ENCODE data around the gene PRAMEF1.

The PRAMEF1 gene

DNA sequence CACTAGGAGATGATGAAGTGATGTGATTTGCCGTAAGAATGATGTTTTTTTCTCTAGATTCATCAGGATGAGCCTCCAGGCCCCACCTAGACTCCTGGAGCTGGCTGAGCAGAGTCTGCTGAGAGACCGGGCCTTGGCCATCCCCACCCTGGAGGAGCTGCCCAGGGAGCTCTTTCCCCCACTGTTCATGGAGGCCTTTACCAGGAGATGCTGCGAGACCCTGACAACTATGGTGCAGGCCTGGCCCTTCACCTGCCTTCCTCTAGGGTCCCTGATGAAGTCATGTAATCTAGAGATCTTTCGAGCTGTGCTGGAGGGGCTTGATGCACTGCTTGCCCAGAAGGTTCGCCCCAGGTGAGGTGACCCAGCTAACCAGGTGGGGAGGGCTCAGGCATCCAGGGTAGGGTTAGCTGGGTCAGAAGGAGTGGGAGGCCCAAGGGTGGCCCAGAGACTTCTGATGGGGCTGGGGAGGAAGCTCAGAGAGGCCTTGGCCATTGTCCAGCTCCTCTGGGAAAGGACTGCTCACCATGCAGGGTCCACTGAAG is 16.3 kb upstream of the PRAMEF1 start:
- no peaks in the 10 kb centered on the region for H4K20me1 ChIP-seq (ENCODE audit: insufficient read depth, low read length)
- no peaks in the 10 kb centered on the region for H3K4me1 ChIP-seq (ENCODE audit: low read length)
- H3K9me3 ChIP-seq (replicated peaks; ENCODE audit: insufficient read depth, low read length), result no peaks in the 10 kb centered on the region
- no peaks in the 10 kb centered on the region for H3F3A ChIP-seq (ENCODE audit: insufficient read depth, low read length)
- no peaks in the 10 kb centered on the region for H3K9me2 ChIP-seq (replicated peaks; ENCODE audit: insufficient read depth, low read length)
- H2AFZ ChIP-seq (ENCODE audit: low read length), result no peak overlapping the region
- H3K36me3 ChIP-seq (replicated peaks; ENCODE audit: insufficient read depth, low read length), result no peaks in the 10 kb centered on the region
- no peak for DNase-seq
- no peak overlapping the region for H3K27ac ChIP-seq (ENCODE audit: low read length)
- H3K27me3 ChIP-seq (replicated peaks; ENCODE audit: insufficient read depth, low read length), result peaks cover 9% of the 10 kb centered on the region
- H3K9ac ChIP-seq (ENCODE audit: low read length), result no peak overlapping the region
- no peaks in the 10 kb centered on the region for H3K79me2 ChIP-seq (ENCODE audit: low read length)
- no peak overlapping the region for H3K4me3 ChIP-seq (ENCODE audit: low read length)
- no peak overlapping the region for H3K4me2 ChIP-seq (ENCODE audit: low read depth, low read length)
- no peak for TF ChIP-seq EZH2phosphoT487 (IDR thresholded peaks at IDR 0.05; ENCODE audit: low read length)
- no peak for TF ChIP-seq EZH2 (optimal IDR thresholded peaks at IDR 0.05; ENCODE audit: low read depth, low read length)
- TF ChIP-seq, protein P1, sequence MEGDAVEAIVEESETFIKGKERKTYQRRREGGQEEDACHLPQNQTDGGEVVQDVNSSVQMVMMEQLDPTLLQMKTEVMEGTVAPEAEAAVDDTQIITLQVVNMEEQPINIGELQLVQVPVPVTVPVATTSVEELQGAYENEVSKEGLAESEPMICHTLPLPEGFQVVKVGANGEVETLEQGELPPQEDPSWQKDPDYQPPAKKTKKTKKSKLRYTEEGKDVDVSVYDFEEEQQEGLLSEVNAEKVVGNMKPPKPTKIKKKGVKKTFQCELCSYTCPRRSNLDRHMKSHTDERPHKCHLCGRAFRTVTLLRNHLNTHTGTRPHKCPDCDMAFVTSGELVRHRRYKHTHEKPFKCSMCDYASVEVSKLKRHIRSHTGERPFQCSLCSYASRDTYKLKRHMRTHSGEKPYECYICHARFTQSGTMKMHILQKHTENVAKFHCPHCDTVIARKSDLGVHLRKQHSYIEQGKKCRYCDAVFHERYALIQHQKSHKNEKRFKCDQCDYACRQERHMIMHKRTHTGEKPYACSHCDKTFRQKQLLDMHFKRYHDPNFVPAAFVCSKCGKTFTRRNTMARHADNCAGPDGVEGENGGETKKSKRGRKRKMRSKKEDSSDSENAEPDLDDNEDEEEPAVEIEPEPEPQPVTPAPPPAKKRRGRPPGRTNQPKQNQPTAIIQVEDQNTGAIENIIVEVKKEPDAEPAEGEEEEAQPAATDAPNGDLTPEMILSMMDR (IDR thresholded peaks at IDR 0.05; ENCODE audit: low read length), result no peak

DNA sequence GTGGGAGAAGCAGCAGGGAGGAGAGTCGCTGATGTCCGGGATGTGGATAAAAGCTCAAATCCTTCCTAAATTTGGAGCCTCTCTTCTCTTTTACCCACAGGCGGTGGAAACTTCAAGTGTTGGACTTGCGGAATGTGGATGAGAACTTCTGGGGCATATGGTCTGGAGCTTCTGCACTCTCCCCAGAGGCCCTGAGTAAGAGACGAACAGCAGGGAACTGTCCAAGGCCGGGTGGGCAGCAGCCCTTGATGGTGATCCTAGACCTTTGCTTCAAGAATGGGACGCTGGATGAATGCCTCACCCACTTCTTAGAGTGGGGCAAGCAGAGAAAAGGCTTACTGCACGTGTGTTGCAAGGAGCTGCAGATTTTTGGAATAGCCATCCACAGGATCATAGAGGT is 15.8 kb upstream of the PRAMEF1 start:
- Histone ChIP-seq H3K9me2 (replicated peaks; ENCODE audit: insufficient read depth, low read length) (no peaks in the 10 kb centered on the region), H3F3A (ENCODE audit: insufficient read depth, low read length) (no peaks in the 10 kb centered on the region), H3K4me3 (ENCODE audit: low read length) (no peak overlapping the region), H3K27me3 (replicated peaks; ENCODE audit: insufficient read depth, low read length) (peaks cover 9% of the 10 kb centered on the region), H3K9ac (ENCODE audit: low read length) (no peak overlapping the region), H2AFZ (ENCODE audit: low read length) (no peak overlapping the region), H3K9me3 (replicated peaks; ENCODE audit: insufficient read depth, low read length) (no peaks in the 10 kb centered on the region), H3K4me2 (ENCODE audit: low read depth, low read length) (no peak overlapping the region), H3K36me3 (replicated peaks; ENCODE audit: insufficient read depth, low read length) (no peaks in the 10 kb centered on the region), H3K79me2 (ENCODE audit: low read length) (no peaks in the 10 kb centered on the region), H4K20me1 (ENCODE audit: insufficient read depth, low read length) (no peaks in the 10 kb centered on the region), H3K27ac (ENCODE audit: low read length) (no peak overlapping the region), H3K4me1 (ENCODE audit: low read length) (no peaks in the 10 kb centered on the region)
- TF ChIP-seq, protein P1 (IDR thresholded peaks at IDR 0.05; ENCODE audit: low read length), result no peak
- TF ChIP-seq EZH2phosphoT487 (IDR thresholded peaks at IDR 0.05; ENCODE audit: low read length) (no peak), EZH2 (optimal IDR thresholded peaks at IDR 0.05; ENCODE audit: low read depth, low read length) (no peak)
- no peak for DNase-seq

DNA sequence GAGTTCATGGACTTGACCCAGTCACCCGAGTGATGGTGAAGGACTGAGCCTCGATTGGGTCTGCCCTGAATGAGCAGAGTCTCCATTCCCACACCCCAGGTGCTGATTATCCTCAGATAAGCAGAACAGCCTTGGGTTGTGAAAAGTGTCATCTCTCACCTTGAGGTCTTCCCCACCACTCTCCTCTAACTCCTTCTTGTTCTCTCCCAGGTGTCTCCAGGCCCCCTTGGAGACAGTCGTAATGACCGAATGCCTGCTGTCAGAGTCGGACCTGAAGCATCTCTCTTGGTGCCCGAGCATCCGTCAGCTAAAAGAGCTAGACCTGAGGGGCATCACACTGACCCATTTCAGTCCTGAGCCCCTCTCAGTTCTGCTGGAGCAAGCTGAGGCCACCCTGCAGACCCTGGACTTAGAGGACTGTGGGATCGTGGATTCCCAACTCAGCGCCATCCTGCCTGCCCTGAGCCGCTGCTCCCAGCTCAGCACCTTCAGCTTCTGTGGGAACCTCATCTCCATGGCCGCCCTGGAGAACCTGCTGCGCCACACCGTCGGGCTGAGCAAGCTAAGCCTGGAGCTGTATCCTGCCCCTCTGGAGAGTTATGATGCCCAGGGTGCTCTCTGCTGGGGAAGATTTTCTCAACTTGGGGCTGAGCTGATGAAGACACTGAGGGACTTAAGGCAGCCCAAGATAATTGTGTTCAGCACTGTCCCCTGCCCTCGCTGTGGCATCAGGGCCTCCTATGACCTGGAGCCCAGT is 14.2 kb upstream of the PRAMEF1 start:
- H3K4me3 ChIP-seq (ENCODE audit: low read length), result no peak overlapping the region
- DNase-seq, result no peak
- H3K27me3 ChIP-seq (replicated peaks; ENCODE audit: insufficient read depth, low read length), result peaks cover 9% of the 10 kb centered on the region; the same call in 1 of the 2 replicates

More for the DNA sequence above, 14.2 kb upstream of the PRAMEF1 start:
- H3K27ac ChIP-seq (ENCODE audit: low read length), result no peak overlapping the region
- H3K9ac ChIP-seq (ENCODE audit: low read length), result no peak overlapping the region
- H3F3A ChIP-seq (ENCODE audit: insufficient read depth, low read length), result no peaks in the 10 kb centered on the region
- no peak for TF ChIP-seq EZH2phosphoT487 (IDR thresholded peaks at IDR 0.05; ENCODE audit: low read length)
- no peak for TF ChIP-seq EZH2 (optimal IDR thresholded peaks at IDR 0.05; ENCODE audit: low read depth, low read length)
- TF ChIP-seq, protein P1 (IDR thresholded peaks at IDR 0.05; ENCODE audit: low read length), result no peak
- H3K36me3 ChIP-seq (replicated peaks; ENCODE audit: insufficient read depth, low read length), result no peaks in the 10 kb centered on the region
- H3K4me1 ChIP-seq (ENCODE audit: low read length), result no peaks in the 10 kb centered on the region
- H3K4me2 ChIP-seq (ENCODE audit: low read depth, low read length), result no peak overlapping the region
- H2AFZ ChIP-seq (ENCODE audit: low read length), result no peak overlapping the region
- H3K9me2 ChIP-seq (replicated peaks; ENCODE audit: insufficient read depth, low read length), result no peaks in the 10 kb centered on the region
- H3K79me2 ChIP-seq (ENCODE audit: low read length), result no peaks in the 10 kb centered on the region
- H4K20me1 ChIP-seq (ENCODE audit: insufficient read depth, low read length), result no peaks in the 10 kb centered on the region
- H3K9me3 ChIP-seq (replicated peaks; ENCODE audit: insufficient read depth, low read length), result no peaks in the 10 kb centered on the region

All from MM.1S (cell line).